Epithelial cell of proximal tubule (primary cell): Measurements from ENCODE around the gene PRICKLE4. TPM values are rescaled to one million over a fixed set of nuclear protein-coding genes. Genes with fewer than 3 reads are reported as not detected.
"Not testable (repeated sequence)": the region's sequence is repeated elsewhere in the genome, so short reads cannot be mapped to it uniquely, and the experiment has no call there.

Source experiments
- DNase-seq: peaks from one replicate; pipeline ENCODE4 v3.0.0-alpha.2; 2011; ENCODE audit warnings: low read depth
- H3K4me3 ChIP-seq: 2 replicates; pipeline ENCODE4 v1.5.1; 2011; ENCODE audit warnings: low read depth, mild to moderate bottlenecking, low read length
- total RNA-seq: library from RNA; depleted of rRNA; stranded (reverse); fragments of >200 nt; gene quantifications from 2 replicates; pipeline ENCODE4 v1.2.3, GENCODE V29; 2015
- TF ChIP-seq, protein P1 (sequence below): conservative IDR thresholded peaks from 2 replicates; pipeline ENCODE4 v1.5.1; 2012; ENCODE audit warnings: low read depth, mild to moderate bottlenecking, low read length

The PRICKLE4 gene
- total RNA-seq, 1 donor from 2014 or later = 2.2 TPM

DNA sequence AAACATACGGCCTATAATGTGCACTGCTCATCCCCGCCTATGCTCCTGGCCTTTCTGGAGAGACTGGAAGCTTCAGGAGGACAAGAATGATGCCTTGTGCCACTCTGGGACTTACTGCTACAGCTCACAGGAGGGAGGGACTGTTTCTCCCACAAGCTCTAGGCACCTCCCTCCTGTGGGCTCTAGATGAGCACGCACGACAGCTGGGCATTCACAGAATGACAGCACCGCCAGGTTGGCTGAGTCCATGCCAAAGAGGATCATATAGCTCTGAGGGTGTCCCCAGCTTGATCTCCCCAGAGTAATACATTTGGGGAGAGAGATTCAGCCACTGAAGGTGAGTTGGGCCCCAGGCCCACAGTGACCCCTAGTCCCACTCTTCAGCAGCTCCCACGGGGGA lies 23.3 kb upstream of the PRICKLE4 start:
- TF ChIP-seq, protein P1, sequence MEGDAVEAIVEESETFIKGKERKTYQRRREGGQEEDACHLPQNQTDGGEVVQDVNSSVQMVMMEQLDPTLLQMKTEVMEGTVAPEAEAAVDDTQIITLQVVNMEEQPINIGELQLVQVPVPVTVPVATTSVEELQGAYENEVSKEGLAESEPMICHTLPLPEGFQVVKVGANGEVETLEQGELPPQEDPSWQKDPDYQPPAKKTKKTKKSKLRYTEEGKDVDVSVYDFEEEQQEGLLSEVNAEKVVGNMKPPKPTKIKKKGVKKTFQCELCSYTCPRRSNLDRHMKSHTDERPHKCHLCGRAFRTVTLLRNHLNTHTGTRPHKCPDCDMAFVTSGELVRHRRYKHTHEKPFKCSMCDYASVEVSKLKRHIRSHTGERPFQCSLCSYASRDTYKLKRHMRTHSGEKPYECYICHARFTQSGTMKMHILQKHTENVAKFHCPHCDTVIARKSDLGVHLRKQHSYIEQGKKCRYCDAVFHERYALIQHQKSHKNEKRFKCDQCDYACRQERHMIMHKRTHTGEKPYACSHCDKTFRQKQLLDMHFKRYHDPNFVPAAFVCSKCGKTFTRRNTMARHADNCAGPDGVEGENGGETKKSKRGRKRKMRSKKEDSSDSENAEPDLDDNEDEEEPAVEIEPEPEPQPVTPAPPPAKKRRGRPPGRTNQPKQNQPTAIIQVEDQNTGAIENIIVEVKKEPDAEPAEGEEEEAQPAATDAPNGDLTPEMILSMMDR = no peak
- DNase-seq = no peak
- no peak overlapping the region for H3K4me3 ChIP-seq

DNA sequence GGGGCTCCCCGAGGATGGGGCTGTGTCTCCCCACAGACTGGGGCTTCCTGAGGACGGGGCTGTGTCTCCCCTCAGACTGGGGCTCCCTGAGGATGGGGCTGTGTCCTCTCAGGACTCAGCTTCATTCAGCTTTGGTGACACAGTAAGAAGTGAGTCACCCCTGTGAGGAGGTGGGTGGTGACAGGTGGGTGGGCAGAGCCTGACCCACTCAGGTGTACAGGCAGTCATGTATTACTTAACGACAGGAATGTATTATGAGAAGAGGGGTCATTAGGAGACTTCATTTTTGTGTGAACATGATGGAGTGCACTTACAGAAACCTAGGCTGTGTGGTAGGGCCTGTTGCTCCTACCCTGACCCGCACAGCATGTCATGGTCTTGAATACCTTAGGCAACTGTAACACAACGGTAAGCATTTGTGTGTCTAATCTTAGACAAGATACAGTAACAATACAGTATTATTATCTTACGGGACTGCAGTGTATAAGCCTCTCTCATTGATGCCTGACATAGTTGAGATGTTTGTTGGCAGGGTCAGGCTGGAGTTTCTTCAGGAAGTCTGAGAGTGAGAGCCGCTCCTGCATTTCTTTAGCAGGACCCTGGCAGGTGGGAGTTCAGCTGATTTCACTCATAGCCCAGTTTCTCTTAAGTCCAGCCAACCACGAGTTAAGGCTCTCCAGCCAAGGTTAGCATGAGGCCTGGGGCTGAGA lies 22.5 kb upstream of the PRICKLE4 start:
- no peak overlapping the region for H3K4me3 ChIP-seq
- DNase-seq = no peak
- TF ChIP-seq, protein P1 = no peak

DNA sequence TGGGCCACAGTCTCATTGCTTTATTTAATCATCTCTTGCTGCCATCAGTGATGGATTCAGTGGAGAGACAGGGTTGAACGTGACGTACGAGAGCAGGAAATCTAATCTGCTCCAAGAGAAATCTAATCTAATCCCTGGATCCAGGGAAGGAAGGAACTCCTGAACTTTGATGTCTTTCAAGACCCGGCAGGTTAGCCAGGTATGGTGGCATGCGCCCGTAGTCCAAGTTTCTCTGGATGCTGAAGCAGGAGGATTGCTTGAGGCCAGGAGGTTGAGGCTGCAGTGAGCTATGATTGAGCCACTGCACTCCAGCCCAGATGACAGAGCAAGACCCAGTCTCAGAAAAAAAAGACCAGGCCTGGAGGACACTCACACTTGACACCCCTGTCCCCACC lies 21.9 kb upstream of the PRICKLE4 start:
- H3K4me3 ChIP-seq = no peak overlapping the region
- TF ChIP-seq, protein P1 = no peak
- no peak for DNase-seq

DNA sequence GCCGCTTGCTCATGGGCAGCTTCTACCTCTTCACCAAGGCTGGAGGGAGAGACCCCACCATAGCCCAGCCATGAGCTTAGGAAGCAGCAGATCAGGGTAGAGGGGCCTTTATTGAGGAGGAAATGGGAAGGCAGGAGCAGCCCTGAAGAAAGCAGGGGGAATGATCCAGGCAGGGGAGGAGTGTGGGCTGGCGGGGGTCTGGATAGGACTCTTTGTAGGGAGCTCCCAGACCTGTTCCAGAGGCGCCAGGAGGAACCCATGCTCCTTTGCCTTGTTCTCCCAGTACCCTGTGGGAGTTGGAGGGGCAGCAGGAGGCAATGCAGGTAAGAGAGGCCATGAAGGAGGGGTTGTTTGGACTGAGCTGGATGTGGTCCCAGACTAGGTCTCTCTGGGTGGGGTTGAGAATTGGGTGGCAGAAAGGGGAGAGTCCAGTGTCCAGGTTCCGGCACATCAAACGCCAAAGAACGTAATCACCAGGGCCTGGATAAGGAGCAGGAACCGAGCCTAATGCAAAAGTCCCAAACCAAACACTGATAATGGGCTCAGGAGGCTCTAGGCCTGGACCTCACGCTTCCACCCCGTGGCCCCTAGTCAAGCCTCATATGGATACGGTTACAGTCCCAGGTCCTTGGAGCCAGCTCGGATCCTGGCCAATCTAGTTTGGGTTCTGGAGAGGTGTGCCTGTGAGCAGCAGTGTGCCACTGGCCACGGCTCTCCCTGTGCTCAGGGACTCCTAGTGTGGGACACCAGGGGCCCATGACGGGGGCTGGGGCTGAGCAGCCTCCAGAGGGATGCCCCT lies 21.3 kb upstream of the PRICKLE4 start:
- no peak overlapping the region for H3K4me3 ChIP-seq
- TF ChIP-seq, protein P1 = no peak
- DNase-seq = no peak

DNA sequence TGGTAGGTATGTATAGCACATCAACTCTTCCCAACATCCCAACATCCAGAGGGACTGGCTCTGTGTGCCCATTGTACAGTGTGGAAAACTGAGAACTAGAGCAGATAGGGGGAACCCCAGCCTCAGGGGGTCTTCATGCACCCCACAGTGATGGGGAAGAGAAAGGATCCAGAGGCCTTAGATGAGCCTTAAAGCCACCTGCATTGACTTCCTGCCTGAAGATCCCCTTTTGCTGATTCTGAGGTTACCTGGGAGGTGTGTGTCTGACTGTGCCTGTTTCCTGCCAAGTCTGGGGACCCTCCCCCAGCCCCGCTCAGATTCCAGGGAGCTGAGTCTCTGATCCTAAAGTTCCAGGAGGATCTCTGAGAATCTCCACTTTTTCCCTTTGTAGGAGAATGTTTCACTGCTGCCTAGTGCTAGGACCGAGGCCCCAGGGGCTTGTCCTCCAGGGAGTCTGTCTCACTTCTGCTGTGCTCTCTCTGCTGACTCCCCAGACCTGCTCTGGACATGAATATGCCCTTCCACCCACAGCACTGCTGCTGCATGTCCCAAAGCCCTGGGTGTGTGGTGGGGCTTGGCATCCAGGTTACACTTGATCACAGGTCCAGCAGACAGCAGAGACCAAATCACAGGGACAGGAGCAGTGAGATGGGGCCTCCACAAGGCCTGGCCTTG lies 20.5 kb upstream of the PRICKLE4 start:
- H3K4me3 ChIP-seq = no peak overlapping the region
- TF ChIP-seq, protein P1 = no peak
- DNase-seq = no peak

DNA sequence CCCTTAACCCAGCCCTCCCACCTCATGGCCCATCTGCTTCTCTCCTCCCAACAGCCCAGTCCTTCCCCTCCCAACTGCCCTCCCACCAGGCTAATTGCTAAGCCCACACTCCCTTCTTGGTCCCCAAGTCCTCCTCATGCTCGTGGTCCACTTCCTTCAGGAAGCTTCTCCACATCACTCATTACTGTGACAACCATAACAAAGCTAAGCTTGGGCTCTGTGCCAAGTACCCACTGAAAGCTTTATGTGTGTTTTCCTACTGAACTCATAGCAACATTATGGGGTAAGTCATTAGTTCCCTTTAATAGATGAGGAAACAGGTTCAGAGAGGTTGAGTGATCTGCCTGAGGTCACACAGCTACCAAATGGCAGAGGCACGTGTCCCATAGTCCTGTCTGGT lies 17.1 kb upstream of the PRICKLE4 start:
- TF ChIP-seq, protein P1 = no peak
- DNase-seq = no peak
- no peak overlapping the region for H3K4me3 ChIP-seq

DNA sequence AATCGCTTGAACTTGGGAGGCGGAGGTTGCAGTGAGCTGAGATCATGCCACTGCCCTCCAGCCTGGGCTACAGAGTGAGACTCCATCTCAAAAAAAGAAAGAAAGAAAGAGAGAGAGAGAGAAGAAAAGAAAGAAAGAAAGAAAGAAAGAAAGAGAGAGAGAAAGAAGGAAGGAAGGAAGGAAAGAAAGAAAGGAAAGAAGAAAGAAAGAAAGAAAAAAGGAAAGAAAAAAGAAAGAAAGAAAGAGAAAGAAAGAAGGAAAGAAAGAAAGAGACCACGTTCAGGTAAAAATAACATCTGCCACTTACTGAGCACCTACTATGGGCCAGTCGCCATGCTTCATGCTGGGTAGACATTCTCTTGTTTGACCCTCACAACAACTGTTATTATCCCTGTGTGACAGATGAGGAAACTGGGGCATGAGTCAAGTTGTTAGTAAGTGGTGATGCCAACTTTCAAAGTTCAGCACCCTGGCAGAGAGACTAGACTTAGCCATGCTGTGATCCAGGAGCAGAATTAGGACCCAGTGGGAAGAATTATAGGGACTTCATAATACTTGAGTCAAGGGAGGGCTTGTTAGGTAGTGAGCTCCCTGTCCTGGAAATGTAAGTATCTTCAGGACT lies 14.4 kb upstream of the PRICKLE4 start:
- H3K4me3 ChIP-seq, DNase-seq: not testable (repeated sequence)
